ENCODE measurements around the gene SEC11C.
A peak's percentile ranks its signal among the peaks of the same experiment; 100 is the strongest.
"Not testable (repeated sequence)": the region's sequence is repeated elsewhere in the genome, so short reads cannot be mapped to it uniquely, and the experiment has no call there.

The SEC11C gene

DNA sequence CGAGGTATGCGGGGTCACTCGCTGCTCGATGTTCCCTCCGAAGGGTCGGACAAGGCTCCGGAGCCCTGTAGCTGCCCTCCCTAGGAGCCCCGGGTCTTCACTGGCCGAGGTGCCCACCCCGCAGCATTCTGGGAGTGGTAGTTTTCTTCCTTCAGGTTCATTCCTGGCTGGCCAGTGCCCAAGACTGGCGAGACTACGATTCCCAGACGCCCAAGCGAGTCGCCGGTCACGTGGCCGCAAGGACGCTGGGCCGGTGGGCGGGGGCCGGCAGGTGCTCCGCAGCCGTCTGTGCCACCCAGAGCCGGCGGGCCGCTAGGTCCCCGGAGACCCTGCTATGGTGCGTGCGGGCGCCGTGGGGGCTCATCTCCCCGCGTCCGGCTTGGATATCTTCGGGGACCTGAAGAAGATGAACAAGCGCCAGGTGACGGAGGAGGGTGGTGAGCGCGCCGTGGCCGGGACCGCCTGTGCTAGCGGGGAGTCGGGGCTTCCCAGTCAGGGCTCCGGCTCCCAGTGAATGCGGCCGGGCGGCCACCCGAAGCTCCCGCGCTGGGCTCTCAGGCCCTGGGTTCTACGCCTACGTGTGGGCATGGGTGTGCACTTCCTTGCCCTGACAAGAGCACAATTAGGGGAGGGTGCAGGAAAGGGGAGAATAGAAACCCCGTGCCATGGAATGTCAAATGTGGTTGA, at the start of gene SEC11C:
SEC11C (plus strand) TSS at position 270 of the 687 bp plus-strand sequence; CDS start at position 335, 65 bp downstream.
- peak; percentile 97 for DNase-seq

DNA sequence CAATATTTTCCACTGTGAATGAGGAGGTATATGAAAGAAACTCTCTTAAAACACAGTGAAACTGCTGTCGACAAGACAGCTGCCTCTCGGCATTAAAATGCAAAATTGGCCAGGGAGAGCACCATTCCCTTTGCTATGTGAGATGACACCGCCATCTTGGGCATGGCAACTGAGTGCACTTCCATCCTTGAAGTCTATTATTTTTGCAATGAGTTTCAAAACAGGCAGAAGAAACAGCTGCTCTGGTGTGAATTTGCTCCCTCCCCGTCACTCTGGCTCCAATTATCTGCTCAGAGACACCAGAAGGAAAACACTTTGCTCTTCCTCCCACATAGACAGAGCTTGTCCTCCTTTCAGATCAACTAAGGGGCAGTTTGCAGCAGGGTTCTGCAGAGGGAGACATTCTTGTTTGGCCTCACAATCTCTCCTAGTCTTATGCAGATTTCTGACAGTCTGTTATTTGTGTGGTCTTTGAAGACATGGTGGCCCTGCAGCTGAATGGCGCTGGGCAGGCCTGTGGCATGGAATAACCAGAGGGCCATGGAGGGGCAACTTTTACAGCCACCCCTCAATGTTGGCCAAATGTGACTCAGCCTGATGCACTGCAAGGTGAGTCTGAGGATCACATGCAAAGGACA, 48.6 kb upstream of the SEC11C start:
- DNase-seq = no peak

DNA sequence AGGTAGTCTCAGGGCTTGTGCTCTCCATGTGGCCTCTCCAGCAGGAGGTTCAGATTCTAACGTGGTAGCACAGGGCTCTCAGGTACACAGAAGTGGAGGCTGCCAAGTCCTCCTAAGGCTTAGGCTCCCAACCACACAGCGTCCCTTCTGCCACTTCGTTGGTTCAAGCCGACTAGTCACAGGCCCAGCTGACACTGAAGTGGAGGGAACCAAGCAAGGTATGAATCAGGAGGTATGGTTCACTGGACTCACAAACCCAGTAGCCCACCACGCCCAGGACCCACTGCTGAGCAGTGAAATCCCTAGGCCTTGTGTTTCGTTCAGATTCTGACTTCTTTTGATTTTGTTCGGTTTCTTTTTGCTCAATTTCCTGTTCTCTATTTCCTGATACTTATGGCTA, 46.0 kb upstream of the SEC11C start:
- DNase-seq = no peak

DNA sequence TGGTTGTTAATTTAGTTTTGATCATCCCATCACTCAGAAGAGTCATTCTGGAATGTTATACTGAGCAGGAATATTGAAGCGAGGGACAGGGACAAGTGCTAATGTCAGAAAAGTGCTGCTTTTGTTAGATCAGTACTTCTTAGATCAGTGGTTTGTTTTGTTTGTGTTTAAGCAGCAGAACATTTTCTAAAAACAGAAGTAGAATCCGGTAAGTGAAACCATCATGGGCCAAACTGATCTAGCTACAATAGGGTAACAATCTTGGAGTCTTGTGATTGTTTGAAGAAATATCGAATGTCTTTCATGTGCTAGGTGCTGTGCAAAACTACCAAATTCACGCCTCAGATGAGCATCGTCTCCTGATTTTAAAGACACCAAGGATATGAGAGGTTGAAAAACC, 45.1 kb upstream of the SEC11C start:
- DNase-seq = no peak

DNA sequence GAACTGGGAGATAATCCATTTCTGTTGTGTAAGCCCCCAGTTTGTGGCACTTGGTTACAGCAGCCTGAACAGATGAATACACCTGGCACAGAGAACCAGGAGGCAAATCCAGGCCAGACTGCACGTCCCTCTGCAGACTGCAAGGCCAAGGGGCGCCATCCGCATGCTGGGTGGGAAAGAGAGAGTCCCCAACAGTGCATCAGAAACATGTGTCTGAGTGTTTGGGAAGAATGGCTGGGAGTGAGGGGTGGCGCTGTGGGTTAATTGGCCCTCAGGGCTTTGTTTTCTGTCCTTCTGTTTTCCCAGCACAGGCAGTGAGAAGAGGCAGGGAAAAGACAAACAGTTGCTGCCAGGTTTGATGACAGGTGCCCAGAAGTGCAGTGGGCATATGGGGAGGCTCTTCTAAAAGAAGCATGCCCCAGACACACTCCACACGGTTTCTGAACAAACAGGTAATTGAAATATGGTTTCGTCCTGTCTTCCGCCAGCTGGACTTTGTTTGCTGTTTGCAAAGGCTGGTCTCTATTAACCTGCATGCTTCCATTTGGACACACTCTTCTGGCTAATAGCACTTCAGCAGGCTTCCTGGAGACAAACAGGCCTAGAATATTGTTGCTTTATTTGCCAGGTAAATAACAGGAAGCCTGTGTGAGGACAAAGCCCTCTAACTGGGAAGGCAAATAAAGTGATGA, 43.4 kb upstream of the SEC11C start:
- DNase-seq = no peak

DNA sequence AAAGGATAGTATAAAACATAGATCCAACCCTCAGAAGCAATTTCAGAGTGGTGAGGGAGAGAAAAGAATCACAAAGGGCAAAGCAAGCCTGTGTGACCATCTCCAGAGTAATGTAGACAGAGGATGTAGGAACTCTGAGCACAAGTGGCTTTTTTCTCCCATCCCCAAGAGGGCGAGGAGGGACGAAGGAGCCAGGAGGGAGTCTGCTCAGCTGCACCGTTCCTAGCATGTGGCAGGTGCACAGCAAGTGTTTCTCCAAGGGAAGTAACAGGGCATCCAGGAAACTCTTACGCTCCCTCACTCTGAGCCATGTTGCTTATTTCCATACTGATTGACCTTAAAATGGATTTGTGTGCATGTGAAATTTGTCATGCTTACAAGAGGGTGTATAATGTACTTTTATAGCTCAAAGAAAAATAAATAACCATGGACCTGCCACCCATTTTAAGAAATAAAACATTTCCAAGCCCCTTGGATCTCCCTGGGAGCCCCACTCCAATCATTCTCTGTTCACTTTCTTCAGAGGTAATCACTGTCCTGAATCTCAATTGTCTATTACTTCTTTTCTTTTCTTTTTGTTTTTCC, 37.8 kb upstream of the SEC11C start:
- DNase-seq = no peak

DNA sequence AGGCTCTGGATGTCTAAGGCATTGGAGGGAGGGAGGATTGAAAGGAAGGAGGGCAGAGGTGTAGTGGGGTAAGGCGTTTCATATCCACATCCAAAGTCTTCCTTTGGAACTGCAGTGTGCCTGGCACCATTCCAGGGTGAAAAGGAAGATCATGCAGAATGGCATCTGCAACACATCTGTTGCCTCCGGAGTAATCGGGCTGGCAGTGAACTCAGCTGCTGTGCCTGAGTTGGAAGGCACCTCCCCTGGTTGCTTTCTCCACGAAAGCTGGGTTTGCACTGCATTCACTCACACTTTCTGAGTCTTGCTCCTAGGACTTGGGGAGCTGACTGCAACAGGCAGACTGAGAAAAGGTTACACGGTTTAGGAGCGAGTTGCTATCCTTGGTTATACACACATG, 30.3 kb upstream of the SEC11C start:
- DNase-seq = no peak

DNA sequence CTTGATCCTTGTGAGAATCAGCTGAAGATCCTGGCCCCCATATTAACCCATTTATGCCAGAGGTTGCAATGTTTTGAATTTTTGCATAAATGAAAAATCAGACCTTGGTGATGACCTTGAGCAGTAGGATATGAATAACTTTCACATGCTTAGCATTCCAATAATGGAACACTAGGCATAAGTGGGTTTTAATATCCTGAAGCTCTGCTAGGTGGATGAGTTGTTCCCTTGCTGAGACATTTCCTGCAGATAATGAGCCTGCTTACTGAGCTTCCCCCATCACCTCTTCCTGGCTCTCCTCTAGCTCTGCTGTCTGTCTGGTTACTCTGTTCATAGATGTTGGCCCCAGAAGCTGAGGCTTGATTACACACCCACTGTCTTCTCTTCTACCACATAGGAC, 25.5 kb upstream of the SEC11C start:
- DNase-seq = no peak

DNA sequence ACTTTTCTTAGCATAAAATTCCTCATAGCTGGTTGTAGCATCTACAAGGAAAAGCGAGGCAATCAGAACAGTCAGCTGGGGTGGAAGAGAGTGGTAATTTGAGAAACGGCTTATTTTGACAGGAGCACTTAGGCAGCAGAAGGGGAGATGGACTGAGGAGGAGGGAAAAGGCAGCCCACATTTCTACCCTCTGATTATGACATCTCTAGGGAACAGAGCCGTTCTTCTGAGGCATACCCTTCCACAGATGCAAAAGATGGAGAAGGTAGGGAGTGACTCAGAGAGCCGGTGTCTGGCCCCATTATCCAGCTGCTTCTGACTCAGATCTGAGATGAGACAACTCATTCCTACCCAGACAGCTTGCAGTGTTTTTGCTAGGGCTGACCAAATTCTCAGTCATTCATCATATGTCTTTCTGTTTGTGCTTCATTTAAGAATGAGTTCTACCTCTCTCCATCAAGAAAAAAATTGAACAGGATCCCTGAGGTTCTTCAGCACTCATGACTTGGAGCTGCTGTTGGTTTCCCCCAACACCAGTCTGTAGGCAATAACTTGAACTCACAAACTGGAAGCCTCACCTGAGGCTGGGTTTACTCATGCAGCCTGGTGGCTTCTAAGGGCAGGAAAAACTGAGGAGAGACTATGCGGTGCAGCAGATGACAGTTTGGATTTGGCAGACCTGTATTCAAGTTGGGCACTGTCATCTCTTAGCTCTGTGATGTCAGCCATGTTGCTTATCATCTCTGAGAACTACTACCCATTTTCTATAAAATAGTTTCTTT, 15.9 kb upstream of the SEC11C start:
- DNase-seq = no peak

DNA sequence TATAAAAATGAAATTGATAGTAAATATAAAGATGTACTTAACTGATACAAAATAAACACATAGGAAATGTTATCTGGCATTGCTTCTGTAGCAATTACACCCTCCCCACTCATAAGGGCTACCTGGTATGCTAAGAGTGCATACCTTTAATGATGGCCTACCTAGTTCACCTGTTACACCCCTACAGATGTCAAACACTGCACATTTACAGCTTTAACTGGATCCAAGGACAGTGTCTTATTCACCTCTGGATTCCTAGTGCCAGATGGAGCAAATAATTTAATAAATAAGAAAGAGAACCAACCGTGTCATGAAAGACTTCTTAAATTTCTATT, 15.3 kb upstream of the SEC11C start:
- DNase-seq = no peak

DNA sequence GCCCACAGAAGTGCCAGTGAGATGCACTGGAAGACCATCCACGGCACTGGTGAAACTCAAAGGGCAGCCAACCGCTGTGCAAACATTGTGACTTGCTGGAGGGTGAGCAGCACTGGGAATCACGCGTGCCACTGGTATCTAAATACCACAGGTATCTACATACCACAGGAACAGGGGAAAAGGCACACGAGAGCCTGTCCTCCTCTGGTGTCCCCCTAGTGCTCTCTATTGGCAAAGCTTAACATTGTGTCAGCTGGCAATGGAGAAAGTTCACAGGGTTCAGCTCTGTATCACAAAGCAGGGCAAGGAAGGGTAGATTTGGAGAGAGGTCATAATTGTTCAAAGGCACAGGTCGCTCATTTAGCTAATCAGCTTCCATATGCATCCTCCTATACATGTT, 12.6 kb upstream of the SEC11C start:
- no peak for DNase-seq

DNA sequence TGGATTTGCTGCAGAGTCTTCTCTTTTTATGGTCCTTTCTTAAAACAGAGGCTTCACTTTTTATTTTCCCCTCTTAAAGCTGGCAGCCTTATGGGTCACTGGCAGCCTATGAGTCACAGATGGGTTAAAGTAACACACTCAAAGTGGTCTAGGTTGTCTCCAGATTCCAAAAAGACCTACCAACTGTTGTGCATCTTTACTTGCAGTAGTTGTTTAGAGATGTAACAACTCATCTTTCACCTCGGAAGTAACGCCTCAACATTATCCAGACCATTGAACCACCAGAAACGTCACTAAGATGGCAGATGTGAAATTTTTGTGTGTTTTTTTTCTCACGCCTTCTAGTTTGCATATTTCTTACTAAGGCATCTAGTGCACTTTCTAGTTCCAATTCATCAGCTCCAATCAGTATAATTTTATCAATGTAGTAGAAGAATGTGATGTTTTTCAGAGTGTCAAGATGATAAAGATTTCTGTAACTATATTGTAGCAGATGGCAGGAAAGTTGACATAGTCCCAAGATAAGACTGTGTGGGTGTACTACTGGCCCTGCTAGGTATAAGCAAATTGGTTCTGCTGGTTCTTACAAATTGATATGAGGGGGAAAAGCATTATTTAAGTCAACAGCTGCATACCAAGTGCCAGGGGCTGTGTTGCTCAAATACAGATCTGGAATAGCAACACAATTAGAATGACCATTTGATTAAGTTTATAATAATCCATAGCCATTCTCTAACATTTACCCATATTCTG, 9.6 kb upstream of the SEC11C start:
- DNase-seq = no peak

DNA sequence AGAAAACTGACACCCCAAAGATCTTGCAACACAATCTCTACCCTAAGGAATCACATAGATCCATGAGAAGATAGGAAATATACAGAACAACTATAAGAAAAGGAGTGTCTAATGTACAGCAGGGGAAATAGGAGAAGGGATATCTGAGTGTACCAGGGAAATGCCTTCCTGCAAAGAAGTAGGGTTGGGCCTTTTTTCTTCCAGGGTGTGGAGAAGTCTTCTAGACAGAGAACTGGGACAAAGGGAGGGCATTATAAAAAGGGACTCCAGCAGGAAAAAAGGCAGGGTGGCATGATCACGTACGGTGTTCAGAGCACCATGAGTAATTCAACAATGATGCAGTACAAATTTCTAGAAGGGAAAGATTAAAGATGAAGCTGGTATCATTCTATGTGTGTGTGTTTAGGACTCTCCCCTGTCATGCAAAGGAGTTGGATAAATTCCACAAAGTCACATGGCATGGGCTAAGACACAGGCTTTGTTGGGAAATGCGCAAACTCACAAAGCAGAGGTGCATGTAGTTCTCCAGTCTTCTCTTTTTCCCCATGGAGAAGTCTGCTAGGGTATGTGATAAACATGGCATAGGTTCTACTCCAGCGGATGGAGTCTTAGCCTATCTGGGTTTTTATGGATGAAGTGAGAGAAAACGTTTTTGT, 6.7 kb upstream of the SEC11C start:
- no peak for DNase-seq

DNA sequence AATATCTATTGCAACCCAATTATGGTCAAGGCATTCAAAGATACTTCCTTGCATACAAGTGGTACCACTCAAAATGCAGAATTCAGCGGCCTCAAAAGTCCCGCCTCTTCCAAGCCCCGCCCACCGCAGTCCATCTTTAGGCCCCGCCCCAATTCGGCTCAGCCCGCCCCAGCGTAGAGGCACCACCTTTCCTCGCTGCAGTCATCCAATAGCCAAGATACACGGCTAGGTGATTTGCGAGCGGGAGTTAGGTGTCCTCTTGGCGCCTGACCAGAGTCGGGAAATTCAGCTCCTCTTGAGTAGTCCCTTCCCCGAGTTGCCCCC, 431 bp upstream of the SEC11C start:
- peak; percentile 92 for DNase-seq

DNA sequence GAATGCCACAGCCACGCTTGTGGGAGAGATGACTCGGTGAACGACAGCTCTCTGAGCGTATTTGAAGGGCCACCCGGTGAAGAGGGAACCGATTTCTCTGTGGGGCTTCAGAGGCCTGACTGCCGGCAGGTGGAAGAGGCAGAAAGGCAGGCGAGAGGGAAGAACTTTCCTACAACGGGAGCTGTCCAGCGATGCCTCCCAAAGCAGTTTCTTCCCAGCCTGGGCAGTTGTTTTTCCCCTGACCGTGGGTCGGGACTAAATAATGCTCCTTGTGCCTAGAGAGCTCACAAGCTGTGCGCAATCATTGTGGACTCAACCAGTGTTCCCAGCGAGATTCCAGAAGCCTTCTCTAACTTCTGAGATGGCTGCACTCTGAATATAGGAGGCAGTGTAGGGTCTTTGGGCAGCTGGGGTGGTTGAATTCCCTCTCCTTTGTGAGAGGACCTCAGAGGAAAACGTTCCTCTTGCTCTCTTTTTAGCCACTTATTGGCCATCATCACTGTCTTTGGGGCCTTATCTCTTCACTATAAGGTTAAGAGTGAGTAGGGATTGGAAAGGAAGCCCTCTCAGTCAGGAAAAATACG, 710 bp downstream of the SEC11C start:
- DNase-seq = no peak

DNA sequence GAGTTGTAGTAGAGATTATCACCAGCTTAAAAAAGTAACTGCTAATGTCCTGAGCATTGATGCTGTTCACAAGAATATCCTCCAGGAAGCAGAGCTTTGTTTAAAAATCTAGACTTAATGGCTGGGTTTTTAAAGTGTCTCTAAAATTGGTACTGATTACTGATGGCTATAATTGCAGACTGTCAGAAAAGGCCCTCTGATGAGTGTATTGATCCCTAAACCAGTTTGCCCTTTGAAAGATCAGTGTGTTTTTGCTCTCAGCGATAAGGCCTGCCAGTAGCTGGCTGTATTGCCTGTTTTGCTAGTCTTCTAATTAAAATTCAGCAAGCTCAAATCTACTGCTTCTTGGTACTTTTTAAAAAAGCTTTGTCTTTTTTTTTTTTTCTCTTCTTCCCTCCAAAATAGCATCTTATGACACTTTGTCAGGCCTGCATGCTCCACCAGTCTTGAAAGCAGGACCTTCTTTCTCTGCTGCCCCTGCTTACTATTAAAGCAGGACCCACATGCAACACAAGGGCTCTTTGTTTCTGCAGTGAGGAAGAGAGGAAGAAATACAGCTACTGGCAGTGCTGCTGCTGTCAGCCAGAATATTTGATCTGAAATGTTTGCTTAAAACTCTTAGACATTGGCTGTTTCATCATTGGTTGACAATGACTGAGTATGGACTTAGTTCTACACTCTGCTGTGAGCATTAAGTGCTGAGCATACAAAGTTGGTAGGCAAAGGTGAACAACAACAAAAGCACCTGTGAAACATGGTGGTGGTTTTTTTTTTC, 1.8 kb downstream of the SEC11C start:
- DNase-seq = no peak

DNA sequence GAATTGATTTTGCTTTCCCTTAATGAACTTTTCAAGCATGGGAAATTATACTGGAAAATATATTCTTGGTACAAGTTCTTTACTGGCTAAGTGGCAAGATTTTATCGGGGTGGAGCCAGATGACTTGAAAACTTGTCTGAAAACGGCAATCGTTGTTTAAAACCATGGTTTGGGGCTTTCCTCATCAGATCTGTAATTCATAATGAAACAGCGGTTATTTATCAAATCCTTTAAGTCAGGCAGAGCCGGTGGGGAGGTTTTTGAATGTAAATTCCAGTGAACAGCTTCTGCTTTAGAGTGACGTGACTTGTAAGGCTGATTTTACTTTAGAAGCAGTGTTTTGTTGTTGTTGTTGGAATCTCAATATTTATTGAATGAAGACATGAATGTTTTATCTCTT, 2.6 kb downstream of the SEC11C start:
- no peak for DNase-seq

DNA sequence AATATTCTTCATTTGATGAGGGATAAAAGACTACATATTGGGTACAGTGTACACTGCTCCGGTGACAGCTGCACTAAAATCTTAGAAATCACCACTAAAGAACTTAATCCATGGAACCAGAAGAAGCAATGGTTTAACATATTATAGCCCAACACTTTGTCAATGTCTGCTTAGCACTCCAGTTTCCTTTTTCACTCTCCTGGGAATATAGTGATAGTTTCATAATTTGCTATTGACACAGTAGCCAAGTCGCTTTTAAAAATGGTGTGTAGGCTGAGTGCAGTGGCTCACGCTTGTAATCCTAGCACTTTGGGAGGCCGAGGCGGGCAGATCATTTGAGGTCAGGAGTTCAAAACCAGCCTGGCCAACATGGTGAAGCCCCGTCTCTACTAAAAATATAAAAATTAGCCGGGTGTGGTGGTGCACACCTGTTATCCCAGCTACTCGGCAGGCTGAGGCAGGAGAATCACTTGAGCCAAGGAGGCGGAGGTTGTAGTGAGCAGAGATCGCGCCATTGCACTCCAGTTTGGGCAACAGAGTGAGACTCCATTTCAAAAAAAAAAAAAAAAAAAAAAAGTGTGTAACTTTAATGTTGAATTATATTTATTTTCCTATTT, 3.2 kb downstream of the SEC11C start:
- DNase-seq = not testable (repeated sequence)

DNA sequence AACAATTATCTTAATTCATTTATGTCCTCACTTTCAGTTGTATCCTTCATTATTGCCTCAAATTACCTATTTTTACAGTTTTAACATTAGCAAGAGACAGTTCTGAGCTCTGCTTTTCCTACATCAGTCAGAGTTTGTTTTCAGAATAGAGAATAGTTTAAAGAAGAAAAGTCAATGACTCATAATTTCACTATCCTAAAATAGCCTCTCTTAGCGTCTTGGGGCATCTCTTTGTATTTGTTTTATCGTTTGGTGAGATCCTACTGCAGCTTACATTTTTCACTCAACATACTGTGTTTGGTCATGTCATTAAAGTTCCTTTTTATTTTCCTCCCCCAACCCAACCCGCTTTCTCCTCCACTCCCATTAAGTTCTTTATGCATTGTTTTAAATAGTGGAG, 3.8 kb downstream of the SEC11C start:
- no peak for DNase-seq

DNA sequence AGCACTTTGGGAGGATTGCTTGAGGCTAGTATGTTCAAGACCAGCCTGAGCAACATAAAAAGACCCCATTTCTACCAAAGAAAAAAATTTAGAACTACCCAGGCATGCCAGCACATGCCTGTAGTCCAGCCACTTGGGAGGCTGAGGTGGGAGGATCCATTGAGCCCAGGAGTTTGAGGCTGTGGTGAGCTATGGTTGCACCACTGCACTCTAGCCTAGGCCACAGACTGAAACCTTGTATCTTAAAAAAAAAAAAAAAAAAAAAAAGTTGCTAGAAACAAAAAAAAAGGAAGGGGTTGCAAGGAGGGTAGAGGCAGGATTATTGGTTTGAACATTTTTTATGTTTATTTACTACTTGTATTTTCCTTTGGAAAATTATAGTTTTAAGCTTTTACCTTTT, 4.8 kb downstream of the SEC11C start:
- DNase-seq = no peak
